OCI-LY7 (cell line): Measurements from ENCODE around the gene PM20D1.

Experiments used
- EZH2phosphoT487 ChIP-seq: fragments of 200-600 bp; sonication (generic); IDR thresholded peaks from 2 replicates; pipeline ENCODE4 v1.6.1; 2018; ENCODE audit warnings: low read depth, borderline replicate concordance, mild to moderate bottlenecking, mixed run types, antibody characterized with exemption, low read length, moderate library complexity, mixed read lengths
- TF ChIP-seq, protein P1 (sequence below): fragments of 200-600 bp; sonication (generic); conservative IDR thresholded peaks from 2 replicates; pipeline ENCODE4 v1.5.1; 2014; ENCODE audit warnings: mild to moderate bottlenecking, antibody characterized with exemption, low read length, moderate library complexity, mixed read lengths

DNA sequence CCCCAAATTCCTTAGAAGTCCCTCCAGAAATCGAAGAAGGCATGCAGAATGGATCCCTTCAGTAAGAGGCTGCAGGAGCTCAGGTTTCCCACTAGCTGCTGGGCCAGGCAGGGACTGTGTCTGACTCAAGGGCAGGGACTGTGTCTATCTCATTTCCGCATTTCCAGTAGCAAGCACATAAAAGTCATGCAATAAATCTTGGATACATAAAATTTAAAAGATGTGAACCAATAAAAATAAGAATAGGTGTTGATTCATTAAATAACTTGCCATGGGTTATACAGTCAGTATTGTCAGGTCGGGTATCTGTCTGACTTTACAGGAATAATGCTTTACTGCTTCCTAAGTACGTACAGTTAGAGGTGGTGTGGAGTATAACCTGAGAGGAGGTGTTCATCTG, 15.2 kb downstream of the PM20D1 start:
- TF ChIP-seq, protein P1, sequence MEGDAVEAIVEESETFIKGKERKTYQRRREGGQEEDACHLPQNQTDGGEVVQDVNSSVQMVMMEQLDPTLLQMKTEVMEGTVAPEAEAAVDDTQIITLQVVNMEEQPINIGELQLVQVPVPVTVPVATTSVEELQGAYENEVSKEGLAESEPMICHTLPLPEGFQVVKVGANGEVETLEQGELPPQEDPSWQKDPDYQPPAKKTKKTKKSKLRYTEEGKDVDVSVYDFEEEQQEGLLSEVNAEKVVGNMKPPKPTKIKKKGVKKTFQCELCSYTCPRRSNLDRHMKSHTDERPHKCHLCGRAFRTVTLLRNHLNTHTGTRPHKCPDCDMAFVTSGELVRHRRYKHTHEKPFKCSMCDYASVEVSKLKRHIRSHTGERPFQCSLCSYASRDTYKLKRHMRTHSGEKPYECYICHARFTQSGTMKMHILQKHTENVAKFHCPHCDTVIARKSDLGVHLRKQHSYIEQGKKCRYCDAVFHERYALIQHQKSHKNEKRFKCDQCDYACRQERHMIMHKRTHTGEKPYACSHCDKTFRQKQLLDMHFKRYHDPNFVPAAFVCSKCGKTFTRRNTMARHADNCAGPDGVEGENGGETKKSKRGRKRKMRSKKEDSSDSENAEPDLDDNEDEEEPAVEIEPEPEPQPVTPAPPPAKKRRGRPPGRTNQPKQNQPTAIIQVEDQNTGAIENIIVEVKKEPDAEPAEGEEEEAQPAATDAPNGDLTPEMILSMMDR, result no peak
- no peak for TF ChIP-seq EZH2phosphoT487
